ENCODE measurements around the gene SLC39A5.
"Not testable (repeated sequence)": the region's sequence is repeated elsewhere in the genome, so short reads cannot be mapped to it uniquely, and the experiment has no call there.

Gene SLC39A5, protein sequence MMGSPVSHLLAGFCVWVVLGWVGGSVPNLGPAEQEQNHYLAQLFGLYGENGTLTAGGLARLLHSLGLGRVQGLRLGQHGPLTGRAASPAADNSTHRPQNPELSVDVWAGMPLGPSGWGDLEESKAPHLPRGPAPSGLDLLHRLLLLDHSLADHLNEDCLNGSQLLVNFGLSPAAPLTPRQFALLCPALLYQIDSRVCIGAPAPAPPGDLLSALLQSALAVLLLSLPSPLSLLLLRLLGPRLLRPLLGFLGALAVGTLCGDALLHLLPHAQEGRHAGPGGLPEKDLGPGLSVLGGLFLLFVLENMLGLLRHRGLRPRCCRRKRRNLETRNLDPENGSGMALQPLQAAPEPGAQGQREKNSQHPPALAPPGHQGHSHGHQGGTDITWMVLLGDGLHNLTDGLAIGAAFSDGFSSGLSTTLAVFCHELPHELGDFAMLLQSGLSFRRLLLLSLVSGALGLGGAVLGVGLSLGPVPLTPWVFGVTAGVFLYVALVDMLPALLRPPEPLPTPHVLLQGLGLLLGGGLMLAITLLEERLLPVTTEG

DNA sequence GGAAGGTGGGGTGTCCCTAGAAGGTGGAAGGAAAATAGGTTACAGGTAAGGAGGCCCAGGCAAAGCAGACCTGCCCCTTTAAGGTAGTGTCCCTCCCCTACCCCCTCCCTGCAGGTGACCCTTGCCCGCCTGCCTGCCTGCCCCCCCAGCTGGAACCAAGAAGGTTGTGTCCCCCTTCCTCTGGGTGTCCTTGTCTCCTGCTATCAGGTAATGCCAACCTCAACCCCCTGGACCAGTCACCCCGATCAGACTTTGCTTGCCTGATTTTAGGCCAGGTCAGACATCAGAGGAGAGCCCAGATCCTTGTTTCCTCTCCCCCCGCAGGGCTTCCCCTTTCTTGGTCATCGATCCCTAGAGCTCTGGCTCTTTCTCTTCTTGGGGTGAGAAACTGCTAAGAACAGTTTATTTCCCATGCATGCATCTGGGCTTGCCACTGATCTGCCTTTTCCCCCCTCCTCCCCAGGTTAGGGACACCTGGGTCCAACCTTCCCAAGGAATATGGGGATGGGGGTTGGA lies at the start of gene SLC39A5:
Gene SLC39A5 (plus strand): TSS at position 136 of the 516 bp plus-strand sequence. CDS start 1,224 bp downstream, outside the sequence.
- no peak for DNase-seq (ENCODE audit: low read depth)

DNA sequence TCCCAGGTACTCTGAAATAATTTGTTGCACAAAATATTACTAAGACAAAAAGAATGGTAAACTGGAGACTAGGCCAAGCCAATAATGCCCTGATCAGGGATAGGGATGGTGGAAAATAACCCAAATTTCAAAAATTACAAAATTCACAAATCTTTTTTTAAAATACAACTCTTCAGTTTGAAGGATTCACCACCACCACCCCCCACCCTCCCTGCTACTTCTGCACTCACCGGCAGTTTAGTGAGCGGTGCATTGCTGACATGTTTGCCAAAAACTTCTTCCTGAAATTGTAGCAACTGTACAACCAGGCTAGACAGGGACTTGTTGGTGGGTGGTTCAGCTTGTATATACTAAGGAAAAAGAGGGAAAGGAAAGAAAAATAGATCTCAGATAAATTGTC lies 42.9 kb upstream of the SLC39A5 start:
- DNase-seq (ENCODE audit: low read depth): no peak

DNA sequence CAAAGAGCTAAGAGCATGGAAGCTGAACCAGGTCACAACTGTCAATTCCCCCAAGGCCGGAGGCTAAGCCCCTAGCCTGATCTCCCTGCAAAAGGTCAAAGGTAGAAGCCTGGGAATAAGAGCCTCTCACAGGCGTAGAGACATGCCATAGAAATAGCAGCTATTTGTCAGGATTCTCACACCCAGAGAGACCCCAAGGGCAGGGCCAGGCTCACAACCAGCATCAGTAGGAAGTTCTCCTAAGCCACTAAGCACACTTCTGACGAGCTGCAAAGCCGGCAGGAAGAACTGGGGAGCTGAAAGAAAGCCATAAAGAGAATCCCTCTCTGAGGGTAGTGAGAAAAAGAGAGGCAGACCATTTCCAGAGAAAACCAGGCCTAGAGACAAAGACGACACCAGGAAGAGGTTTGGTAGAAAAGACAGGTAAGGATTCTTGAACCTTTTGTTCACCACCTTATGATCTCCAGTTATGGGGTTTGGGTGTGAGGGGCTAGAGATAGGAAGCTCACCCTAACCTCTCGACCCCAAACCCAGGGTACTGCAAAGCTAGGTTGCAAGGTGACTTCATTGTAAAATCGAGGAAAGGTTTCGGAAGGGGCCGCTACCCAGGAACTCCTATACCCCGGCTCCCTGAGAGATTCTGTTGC lies 41.6 kb upstream of the SLC39A5 start:
- no peak for DNase-seq (ENCODE audit: low read depth)

DNA sequence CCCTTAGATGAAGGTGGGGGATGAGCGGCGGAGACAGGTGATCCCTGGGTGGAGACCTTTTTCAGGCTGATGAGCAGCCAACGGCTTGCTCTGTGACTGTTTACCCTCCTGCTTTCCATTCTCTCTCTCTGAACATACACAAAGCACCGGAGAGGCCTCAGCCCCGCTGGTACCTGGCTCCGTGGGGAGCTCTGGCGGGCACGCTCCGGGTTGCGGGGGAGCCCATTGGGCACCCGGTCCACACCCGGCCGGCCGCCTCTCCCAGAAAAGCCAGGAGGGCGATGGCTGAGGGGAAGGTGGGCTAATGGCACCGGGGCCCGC lies 41.1 kb upstream of the SLC39A5 start:
- DNase-seq (ENCODE audit: low read depth): no peak

DNA sequence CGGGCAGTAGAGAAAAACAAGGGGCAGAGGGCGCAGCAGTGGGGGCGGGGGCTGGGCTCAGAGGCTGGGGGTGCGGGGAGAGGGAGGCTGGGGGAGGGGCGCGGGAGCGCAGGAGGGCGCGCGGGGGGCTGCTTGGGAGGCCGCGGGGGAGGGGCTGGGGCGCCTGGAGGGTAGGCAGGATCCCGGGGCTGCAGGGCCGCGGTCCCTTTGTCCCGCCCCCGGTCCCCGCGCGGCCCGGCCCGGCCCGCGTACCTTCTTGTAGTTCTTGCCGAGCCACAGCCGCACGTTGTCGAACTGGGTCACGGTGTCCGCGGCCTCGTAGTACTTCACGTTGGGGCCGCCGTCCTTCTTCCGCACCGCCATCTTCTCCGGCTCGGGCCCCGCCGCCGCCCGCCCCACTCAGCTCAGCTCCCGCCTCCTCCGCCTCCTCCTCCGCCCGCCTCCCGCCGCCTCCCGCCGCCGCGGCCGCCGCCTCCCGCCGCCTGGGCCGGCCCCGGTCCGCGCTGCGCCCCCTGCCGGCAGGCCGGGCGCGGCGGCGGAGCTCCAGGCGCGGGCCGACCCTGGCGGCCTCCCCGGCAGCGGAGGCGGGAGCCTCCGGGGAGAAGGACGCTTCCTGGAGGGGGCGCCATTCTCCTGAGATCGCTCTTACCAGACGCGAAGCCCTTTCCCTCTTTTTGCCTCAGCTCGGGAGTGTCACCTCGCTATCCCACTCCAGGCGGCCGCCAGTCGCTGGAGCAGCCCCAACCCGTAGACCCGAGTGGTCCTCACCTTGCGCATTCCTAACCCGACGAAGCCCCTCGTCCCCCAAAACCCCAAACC lies 40.5 kb upstream of the SLC39A5 start, which contains the start of gene SMARCC2:
Gene SMARCC2 (minus strand): TSS at position 385 of the 819 bp plus-strand sequence. CDS start 22 bp downstream, at position 363.
- DNase-seq (ENCODE audit: low read depth): peak; percentile 79

DNA sequence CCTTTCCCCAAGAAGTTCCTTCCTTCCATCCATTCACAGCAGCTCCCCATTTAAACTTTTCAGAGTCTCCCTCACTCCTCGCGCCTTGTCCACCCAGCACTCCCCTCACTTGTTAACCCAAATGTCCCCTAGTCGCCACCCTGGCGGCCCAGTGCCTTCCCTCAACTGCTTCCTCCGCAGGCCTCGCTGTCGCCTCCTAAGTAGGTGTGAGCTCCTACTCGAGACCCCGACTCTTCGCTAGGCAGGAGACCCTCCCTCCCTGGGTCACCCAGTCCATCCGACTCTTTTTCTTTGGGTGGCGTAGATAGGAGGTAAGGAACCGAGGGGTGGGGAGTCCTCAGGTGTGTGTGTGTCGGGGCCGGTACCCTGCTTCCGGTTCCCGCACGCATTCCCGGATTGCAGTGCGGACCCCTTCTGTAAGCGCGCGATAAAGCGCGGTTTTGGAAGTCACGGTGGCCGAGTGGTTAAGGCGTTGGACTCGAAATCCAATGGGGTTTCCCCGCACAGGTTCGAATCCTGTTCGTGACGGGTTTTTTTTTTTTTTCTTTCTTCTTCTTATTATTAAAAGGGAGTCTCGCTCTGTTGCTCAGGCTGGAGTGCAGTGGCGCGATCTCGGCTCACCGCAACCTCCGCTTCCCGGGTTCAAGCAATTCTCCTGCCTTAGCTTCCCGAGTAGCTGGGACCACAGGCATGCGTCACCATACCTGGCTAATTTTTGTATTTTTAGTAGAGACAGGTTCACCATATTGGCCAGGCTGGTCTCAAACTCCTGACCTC lies 39.7 kb upstream of the SLC39A5 start:
- peak; percentile 49 for DNase-seq (ENCODE audit: low read depth)

DNA sequence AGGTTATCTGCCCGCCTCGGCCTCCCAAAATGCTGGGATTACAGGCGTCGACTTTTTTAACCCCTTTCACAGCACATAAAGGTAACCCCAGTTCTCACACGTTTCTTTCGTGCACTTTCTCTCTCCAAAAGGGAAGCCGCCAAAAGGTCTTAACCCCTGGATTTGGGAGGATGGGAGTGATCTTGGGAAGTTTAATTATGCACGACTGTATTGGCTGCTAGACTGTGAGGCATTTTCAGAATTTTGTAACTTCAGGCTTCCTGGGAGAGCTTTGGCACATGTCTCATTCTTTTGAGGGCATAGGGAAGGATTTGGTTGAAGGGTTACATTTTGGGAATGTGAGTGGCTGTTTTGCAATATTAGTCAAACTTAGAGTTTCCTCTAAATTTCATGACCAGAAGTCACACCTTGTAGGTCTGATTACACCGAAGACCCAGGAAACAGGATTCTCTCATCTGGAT lies 39.1 kb upstream of the SLC39A5 start:
- DNase-seq (ENCODE audit: low read depth): no peak

DNA sequence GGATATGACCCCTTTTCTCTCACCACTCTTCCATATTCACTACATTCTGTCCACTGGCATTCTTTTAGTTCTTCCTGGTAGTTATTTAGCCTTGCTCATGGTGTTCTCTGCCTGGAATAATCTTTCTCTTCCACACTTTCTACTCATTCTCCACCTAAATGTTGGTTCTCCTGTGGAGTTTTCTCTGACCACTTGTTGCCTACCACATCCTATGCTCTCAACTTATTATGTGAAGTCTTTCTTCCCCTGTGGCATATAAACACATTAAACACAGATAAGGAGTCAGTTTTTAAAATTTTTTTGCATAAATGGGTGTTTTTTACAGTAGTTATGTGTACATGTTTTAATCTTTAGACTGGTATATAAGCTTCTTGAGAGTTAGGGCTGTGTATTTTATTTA lies 37.3 kb upstream of the SLC39A5 start:
- DNase-seq (ENCODE audit: low read depth): no peak

DNA sequence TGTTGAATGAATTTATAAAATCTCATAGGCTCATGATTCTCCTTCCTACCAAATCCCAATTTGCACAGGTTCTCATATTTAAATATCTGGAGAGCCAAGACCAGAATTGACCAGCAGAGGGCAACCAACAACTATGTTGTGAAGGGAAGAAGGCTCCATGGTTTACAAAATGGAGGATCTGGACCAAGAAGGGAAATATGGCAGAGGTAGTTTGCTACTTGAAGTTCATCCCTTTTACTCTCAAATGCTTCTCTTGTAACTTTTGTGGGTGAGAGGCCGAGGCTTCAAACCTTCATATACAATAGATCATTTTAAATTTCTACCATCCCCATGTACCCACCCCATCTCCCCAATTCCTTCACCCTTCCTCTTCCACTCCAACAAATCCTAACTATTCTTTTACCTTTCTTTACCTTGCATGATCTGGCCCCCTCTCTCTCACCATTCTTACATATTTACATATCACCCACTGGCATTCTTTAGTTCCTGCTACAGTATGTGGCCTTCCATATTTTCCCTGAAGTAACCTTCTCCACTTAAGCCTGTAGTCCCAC lies 36.7 kb upstream of the SLC39A5 start:
- DNase-seq (ENCODE audit: low read depth): peak; percentile 38

DNA sequence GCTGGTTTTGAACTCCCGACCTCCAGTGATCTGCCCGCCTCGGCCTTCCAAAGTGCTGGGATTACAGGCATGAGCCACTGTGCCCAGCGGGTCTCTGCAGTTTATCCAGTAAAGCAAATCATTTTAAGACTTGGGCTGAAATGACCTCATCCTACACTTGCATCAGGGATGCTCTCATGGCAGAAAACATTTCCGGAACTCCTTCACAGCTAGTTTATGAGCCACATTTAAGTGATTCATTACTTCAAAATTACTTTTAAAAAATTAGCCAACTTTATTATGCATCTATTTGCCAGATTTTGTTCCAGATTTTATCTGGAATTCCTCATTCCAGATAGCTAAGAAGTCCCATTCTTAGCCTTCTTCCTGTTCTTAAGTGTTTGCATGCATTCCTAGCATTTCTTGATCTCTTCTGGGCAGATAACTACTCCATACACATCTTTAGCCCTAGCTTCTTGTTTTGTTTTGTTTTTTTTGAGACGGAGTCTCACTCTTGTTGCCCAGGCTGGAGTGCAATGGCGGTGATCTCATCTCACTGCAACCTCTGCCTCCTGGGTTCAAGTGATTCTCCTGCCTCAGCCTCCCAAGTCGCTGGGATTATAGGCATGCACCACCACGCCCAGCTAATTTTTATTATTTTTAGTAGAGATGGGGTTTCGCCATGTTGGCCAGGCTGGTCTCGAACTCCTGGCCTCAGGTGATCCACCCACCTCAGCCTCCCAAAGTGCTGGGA lies 32.9 kb upstream of the SLC39A5 start:
- not testable (repeated sequence) for DNase-seq (ENCODE audit: low read depth)

DNA sequence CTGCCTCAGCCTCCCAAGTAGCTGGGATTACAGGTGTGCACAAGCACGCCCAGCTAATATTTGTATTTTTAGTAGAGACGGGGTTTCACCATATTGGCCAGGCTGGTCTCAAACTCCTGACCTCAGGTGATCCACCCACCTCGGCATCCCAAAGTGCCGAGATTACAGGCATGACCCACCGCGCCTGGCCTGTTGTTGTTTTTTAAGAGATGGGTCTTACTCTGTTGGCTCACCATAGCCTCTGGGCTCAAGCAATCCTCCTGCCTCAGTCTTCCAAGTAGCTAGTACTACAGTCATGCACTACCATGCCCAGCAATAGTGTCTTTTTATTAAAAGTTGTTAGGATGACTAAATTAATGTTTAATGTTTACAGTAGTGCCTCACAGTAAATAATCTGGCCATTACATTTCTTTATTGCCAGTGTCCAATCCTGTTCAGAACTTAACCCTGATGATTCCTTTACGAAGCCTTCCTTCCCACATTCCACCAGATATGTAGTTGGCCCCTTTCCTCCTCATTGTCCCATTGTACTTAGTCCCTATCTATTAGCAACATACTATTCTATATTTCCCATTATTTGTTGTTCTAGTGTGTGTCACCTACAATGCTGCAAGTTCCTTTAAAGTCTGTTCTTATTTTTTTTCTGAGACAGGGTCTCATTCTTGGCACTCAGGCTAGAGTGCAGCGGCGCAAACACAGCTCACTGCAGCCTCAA lies 31.8 kb upstream of the SLC39A5 start:
- DNase-seq (ENCODE audit: low read depth): no peak

DNA sequence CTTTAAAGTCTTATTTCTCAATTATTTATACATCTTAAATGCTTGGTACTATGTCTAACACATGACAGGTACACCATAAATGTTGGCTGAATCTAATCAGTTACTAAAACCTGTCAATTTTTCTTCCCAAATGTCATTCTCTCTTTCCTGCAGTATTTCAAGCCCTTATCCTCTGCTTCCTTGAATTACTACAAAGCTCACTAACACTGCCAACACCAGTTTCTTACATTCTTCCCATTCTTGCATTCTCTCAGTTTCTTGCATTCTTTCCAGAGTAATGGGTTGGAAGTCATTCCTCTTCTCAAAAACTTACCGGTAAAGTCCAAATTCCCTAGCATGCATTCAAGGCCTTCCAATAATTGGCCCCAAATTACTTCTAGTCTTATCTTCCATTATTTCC lies 31.0 kb upstream of the SLC39A5 start:
- no peak for DNase-seq (ENCODE audit: low read depth)

DNA sequence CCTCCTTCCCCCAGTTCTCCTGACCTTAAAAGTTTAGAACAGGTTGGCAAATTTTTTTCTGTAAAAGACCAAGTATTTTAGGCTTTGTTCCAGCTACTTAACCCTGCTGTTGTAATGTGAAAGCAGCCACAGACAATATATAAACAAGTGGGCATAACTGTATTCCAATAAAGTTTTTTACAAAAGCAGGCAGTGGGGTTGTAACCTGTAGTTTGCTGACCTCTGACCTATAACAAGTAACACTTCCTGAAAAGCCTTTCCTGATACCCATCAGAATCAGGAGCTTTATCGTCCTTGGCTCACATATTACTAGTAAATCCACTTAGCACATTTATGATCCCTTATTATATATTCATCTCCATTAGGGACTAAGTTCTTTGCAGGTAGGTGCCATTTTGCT lies 27.5 kb upstream of the SLC39A5 start:
- no peak for DNase-seq (ENCODE audit: low read depth)

DNA sequence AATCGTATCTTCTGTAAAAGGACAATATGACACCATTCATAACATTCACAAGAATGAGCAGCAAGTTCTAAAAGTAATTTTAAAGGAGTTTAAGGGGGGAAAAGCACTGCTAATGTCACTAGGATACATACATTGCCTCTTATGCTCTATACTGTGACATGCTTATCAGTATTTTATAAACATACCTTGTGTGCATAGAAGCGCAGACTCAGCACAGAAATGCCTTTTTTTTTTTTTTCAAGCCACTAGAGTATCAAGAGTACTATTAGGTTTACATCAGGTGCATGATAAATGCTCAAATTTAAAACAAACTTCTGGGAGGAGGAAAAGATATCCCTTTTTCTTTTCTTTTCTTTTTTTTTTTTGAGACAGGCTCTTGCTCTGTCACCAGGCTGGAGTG lies 27.0 kb upstream of the SLC39A5 start:
- DNase-seq (ENCODE audit: low read depth): no peak

DNA sequence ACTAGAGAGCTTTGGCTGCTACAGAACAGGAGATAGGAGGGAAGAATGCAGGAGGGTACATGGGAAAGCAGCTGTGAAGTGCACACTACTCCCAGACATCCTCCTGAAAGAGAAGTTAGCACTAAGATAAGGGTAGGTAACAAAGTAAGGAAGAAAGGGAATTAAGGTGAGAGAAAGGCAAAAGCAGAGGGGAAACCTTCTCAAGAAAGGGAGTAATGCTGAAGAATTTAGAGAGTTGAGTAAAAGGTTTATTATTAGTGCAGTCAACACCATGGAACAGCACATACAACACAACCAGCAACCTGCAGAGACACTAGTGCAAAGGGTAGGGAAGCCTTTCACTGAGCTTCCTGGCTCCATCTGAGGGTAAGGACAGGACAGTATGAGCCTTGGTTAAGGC lies 25.6 kb upstream of the SLC39A5 start:
- DNase-seq (ENCODE audit: low read depth): no peak

DNA sequence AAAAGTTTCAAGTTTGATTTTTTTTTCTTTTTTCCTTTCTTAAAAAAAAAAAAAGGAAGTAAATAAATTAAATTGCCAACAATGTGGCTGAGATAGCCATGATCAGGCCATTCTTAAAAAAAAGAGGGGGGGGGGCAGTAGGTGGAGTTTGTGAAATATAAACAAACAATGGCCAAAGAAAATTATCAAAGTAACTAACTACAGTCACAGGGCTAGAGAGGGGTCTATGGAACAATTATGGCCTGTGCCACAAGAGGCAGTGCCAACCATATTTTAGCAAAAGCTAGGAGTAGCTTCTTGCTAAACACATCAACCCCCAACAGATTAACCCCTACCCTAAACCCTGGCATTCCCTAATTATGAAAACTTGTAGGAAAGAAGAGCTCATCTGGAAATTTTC lies 24.4 kb upstream of the SLC39A5 start:
- DNase-seq (ENCODE audit: low read depth): no peak

DNA sequence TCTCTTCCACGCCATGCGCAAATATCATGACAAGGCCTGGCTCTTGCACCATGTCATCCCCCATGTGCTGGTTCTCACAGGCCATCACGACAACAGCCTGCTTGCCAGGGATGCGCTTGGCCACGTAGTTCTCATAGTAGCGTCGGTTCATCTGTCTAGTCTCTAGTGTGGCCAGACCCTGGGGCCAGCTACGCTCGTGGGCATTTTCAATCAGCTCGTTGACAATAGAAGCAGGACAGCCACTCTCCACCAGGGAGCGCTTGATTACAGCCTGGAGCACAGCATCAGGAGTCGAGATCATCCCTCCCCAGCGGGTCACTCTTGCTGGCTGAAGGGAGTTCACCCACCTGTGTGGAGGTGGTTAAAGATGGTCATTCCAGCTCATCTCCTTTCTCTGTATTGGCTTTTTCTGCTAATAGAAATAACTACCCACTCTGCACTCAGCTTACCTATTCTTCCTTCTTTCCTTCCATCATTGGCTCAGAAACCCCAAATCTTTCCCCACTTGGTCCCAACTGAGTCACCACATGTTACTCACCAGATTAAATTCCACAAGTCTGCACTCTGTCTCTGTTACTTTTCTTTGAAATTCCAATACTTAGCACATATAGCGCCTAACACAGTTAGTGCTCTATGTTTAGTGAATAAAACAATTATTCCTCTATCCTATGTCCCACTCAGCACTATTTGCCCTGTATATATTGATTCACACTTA lies 23.2 kb upstream of the SLC39A5 start:
- DNase-seq (ENCODE audit: low read depth): no peak

DNA sequence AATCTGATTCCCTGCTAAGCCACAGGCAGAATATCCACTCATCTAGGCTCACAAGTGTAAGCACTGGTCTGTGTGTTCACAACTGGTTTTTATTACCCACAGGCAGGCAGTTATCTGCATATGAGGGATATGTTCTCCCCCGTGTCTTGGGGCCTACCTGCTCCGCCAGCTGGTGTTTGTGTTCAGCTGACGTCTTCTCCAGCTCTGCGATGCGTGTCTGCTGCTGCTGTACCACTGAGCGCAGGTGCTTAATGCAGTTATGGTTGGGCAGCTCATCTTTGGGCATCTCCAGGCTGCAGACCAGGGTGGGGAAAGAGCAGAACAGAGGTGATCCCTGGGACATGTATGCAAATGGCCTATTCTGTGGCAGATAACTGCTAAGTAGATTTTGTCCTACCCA lies 21.8 kb upstream of the SLC39A5 start:
- DNase-seq (ENCODE audit: low read depth): no peak

DNA sequence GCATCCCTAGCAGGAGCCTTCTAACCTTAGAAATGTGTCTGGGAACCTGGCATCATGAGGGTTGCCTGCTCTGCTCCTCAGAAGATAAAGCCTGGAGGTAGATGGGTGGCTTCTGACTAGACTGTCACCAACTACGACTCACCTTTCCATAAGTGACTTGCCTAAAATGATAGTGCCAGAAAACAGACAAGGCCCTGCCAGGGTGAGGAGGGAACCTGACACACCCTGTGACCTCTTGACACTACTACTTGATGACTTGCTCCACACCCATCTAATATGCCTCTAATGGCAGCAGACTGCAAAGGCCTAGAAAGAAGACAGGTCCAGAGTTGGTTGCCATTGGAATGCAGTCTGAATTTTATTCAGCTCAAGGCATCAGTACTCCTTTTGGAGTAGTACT lies 17.5 kb upstream of the SLC39A5 start:
- DNase-seq (ENCODE audit: low read depth): no peak

Measured in T-helper 22 cell (primary cell).